ENCODE data around the gene C6orf62.
"Not testable (repeated sequence)": the region's sequence is repeated elsewhere in the genome, so short reads cannot be mapped to it uniquely, and the experiment has no call there.

C6orf62 gene

GRCh38 chr6:24719125-24719971 is at the start of gene C6orf62:
C6orf62 (minus strand) TSS chr6:24719154; CDS start chr6:24718668, 486 bp downstream.
- peak; percentile 37 for DNase-seq

GRCh38 chr6:24768361-24768760 is 49.4 kb upstream of the C6orf62 start:
- DNase-seq = no peak

GRCh38 chr6:24766680-24767462 is 47.9 kb upstream of the C6orf62 start:
- DNase-seq = peak; percentile 10

- not testable (repeated sequence) for DNase-seq
Measured at GRCh38 chr6:24765968-24766367, 47.0 kb upstream of the C6orf62 start.

- not testable (repeated sequence) for DNase-seq
Measured at GRCh38 chr6:24764833-24765828, 46.2 kb upstream of the C6orf62 start.

GRCh38 chr6:24763578-24763977 is 44.6 kb upstream of the C6orf62 start:
- peak; percentile 69 for DNase-seq

- no peak for DNase-seq
Measured at GRCh38 chr6:24761851-24762250, 42.9 kb upstream of the C6orf62 start.

GRCh38 chr6:24761193-24761835 is 42.4 kb upstream of the C6orf62 start:
- DNase-seq = no peak

- DNase-seq = no peak
Measured at GRCh38 chr6:24760210-24760609, 41.3 kb upstream of the C6orf62 start.

GRCh38 chr6:24759718-24760117 is 40.8 kb upstream of the C6orf62 start:
- no peak for DNase-seq

GRCh38 chr6:24757611-24758010 is 38.7 kb upstream of the C6orf62 start:
- no peak for DNase-seq

GRCh38 chr6:24755279-24755678 is 36.3 kb upstream of the C6orf62 start:
- no peak for DNase-seq

- DNase-seq = not testable (repeated sequence)
Measured at GRCh38 chr6:24754378-24754777, 35.4 kb upstream of the C6orf62 start.

- no peak for DNase-seq
Measured at GRCh38 chr6:24753545-24753944, 34.6 kb upstream of the C6orf62 start.

GRCh38 chr6:24752917-24753492 is 34.1 kb upstream of the C6orf62 start:
- DNase-seq = no peak

- no peak for DNase-seq
Measured at GRCh38 chr6:24752503-24752902, 33.5 kb upstream of the C6orf62 start.

- not testable (repeated sequence) for DNase-seq
Measured at GRCh38 chr6:24750878-24751277, 31.9 kb upstream of the C6orf62 start.

- no peak for DNase-seq
Measured at GRCh38 chr6:24749297-24749696, 30.3 kb upstream of the C6orf62 start.

GRCh38 chr6:24744911-24745310 is 26.0 kb upstream of the C6orf62 start:
- DNase-seq = no peak

GRCh38 chr6:24743944-24744335 is 25.0 kb upstream of the C6orf62 start:
- DNase-seq = no peak

GRCh38 chr6:24743265-24743943 is 24.4 kb upstream of the C6orf62 start:
- DNase-seq = no peak

Data from NCI-H1105 (cell line).